Brain microvascular endothelial cell (primary cell): ENCODE results near the gene GPBAR1.

Source experiments
- DNase-seq: peaks from one replicate; pipeline ENCODE4 v3.0.0-alpha.2; 2020
- H3K27ac ChIP-seq: fragments of 250-450 bp; sonication (Bioruptor Pico); 2 replicates; pipeline ENCODE4 v1.5.1; 2020; ENCODE audit warnings: mild to moderate bottlenecking, moderate library complexity
- H3K27me3 ChIP-seq: fragments of 250-450 bp; sonication (Bioruptor Pico); replicated peaks from 2 replicates; pipeline ENCODE4 v1.5.1; 2020; ENCODE audit warnings: mild to moderate bottlenecking
- H3K36me3 ChIP-seq: fragments of 250-450 bp; sonication (Bioruptor Pico); replicated peaks from 2 replicates; pipeline ENCODE4 v1.5.1; 2020; ENCODE audit warnings: mild to moderate bottlenecking
- H3K4me3 ChIP-seq: 2 replicates; pipeline ENCODE4 v1.5.1; 2011; ENCODE audit warnings: low read depth, mild to moderate bottlenecking, control low read depth, low read length, moderate library complexity
- in situ Hi-C: cut with HindIII; loops from 2 replicates; pipeline ENCODE4 v1.10.0; 2017; ENCODE audit warnings: low sequenced_read_pairs, low pct_ligation_motif_present
- TF ChIP-seq, protein P1 (sequence below): IDR thresholded peaks from 2 replicates; pipeline ENCODE4 v1.5.1; 2011; ENCODE audit warnings: low read depth, mild to moderate bottlenecking, moderate library complexity, low read length, control low read depth, inconsistent platforms; ENCODE audit errors: missing control alignments

Gene GPBAR1

DNA sequence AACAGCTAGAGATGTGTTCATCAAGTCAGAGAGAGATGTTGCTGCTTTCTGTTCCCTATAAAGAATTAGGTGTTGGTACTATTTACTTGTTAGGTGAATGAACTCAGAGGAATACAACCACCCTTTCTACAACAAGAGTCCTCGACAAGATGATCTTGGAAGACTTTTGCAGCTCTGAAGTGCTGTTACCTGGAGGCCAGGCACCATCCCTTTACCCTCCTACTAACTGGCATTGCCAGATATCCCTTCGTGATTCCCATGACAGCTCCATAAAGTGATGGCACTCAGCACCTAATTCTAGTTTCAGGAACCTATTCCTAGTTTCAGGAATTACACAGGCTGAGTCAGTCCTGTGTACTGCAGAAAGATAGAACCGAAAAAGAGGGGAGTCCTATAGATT, 33.9 kb upstream of the GPBAR1 start:
- Histone ChIP-seq H3K4me3 (no peak overlapping the region), H3K36me3 (peaks cover 60% of the 10 kb centered on the region), H3K27ac (no peak overlapping the region), H3K27me3 (no peaks in the 10 kb centered on the region)
- no peak for DNase-seq
- in situ Hi-C loops, result no loop called here
- TF ChIP-seq, protein P1, sequence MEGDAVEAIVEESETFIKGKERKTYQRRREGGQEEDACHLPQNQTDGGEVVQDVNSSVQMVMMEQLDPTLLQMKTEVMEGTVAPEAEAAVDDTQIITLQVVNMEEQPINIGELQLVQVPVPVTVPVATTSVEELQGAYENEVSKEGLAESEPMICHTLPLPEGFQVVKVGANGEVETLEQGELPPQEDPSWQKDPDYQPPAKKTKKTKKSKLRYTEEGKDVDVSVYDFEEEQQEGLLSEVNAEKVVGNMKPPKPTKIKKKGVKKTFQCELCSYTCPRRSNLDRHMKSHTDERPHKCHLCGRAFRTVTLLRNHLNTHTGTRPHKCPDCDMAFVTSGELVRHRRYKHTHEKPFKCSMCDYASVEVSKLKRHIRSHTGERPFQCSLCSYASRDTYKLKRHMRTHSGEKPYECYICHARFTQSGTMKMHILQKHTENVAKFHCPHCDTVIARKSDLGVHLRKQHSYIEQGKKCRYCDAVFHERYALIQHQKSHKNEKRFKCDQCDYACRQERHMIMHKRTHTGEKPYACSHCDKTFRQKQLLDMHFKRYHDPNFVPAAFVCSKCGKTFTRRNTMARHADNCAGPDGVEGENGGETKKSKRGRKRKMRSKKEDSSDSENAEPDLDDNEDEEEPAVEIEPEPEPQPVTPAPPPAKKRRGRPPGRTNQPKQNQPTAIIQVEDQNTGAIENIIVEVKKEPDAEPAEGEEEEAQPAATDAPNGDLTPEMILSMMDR, result no peak

DNA sequence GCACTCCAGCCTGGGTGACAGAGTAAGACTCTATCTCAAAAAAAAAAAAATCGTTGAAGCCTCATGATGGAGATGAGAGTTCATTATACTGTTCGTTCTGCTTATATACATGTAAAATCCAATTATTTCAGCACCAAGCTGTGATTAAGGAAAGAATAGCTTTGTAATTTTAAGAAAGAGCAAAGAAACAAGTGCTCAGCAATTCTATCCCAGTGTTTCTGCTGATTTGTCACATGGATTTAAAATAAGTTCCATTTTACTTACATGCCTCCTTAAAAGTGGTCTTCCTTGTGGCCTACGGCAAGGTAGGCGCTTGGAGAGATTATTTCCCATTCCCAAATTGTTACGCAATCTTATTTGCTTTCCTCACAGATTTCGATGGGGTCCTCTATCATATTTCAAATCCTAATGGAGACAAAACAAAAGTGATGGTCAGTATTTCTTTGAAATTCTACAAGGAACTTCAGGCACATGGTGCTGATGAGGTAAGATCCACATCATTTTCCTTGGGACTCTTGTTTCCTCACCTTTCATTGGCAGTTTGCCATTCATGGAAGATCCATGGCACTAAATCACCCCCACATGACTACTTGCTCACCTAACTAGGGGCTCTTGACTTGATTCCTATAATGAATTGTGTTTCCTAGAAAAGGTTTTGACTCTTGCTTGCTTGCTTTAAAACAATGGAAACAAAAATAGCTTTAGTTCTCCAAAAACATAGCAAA, 32.3 kb upstream of the GPBAR1 start:
- Histone ChIP-seq H3K27ac (peak overlapping the region; percentile 71), H3K36me3 (peaks cover 71% of the 10 kb centered on the region), H3K4me3 (no peak overlapping the region), H3K27me3 (no peaks in the 10 kb centered on the region)
- TF ChIP-seq, protein P1, result no peak
- DNase-seq, result no peak
- in situ Hi-C loops, result no loop called here

DNA sequence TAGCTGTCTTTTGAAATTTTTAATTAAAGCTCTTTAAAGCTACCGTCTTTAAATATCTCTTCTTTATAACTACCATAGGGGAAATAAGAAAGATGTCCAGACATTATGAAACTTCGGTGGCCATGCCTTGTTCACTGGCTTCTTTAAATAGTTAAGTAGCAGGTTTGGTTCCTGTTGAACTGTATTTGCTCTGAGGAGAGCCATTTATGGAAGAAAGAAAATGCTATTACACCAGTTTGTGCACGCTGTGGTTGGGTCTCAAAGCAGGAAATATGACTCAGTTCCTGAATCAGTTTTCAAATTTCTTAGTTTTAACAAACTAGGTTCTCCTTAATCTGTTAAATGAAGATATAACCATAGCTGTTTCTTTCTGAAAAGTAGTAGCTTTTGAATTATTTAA, 31.6 kb upstream of the GPBAR1 start:
- DNase-seq, result peak; percentile 62
- Histone ChIP-seq H3K36me3 (peaks cover 74% of the 10 kb centered on the region), H3K27me3 (no peaks in the 10 kb centered on the region), H3K27ac (peak overlapping the region; percentile 71), H3K4me3 (no peak overlapping the region)
- in situ Hi-C loops, result no loop called here
- TF ChIP-seq, protein P1, result no peak

DNA sequence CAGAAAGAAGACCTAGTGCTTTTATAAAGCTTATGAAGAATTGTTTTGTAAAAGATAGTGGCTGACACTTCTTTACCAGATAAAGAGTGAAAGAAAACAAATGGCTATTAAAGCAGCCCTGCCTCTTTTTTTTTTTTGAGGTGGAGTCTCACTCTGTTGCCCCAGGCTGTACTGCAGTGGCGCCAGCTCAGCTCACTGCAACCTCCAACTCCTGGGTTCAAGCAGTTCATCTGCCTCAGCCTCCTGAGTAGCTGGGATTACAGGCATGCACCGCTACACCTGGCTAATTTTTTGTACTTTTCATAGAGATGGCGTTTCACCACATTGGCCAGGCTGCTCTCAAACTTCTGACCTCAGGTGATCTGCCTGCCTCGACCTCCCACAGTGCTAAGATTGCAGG, 31.0 kb upstream of the GPBAR1 start:
- in situ Hi-C loops, result no loop called here
- Histone ChIP-seq H3K36me3 (peaks cover 75% of the 10 kb centered on the region), H3K4me3 (no peak overlapping the region), H3K27ac (peak overlapping the region; percentile 71), H3K27me3 (no peaks in the 10 kb centered on the region)
- TF ChIP-seq, protein P1, result no peak
- no peak for DNase-seq

DNA sequence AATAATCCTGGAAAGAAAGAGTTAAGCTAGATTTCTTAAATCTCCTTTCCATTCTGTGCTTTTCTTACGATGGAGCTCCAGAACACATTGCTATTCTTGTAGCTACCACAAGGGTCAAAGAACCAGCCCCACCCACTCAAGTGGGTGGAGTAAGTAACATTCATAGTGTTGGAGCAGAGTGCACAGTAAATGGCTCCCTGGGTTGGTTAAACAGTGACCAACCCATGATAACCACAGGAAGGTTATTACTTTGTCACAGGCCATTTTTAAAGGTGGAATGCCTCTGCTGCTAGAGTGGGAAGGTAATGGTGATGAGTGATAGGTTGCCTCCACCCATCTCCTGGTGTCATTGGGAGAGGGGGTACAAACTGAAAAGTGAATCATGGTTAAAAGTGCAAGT, 29.9 kb upstream of the GPBAR1 start:
- TF ChIP-seq, protein P1, result peak; percentile 51
- DNase-seq, result peak; percentile 64
- Histone ChIP-seq H3K36me3 (peaks cover 78% of the 10 kb centered on the region), H3K4me3 (no peak overlapping the region), H3K27ac (no peak overlapping the region), H3K27me3 (no peaks in the 10 kb centered on the region)
- in situ Hi-C loops, result no loop called here

DNA sequence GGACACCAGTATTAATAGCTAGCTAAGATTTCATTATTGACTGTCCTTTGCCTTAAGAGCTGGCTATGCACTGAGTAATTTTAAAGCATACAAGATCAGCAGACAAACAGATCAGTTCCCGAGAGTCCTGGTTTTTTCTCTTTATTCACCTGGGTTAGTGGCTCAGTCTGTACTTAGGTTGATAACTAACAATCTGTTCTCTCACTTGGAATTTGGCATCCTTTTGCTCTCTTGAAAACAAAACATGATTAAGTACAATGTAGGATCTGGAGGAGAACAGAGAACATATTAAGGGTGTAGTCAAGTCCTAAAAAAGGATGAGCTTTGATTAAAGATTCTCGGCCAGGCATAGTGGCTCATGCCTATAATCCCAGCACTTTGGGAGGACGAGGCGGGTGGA, 27.3 kb upstream of the GPBAR1 start:
- in situ Hi-C loops, result no loop called here
- H3K36me3 ChIP-seq, result peaks cover 81% of the 10 kb centered on the region

More for the DNA sequence above, 27.3 kb upstream of the GPBAR1 start:
- Histone ChIP-seq H3K27me3 (no peaks in the 10 kb centered on the region), H3K27ac (no peak overlapping the region), H3K4me3 (no peak overlapping the region)
- no peak for DNase-seq
- TF ChIP-seq, protein P1, result no peak
